Neuronal stem cell (in vitro differentiated cells): ENCODE data around the gene MAN2B1.

Experiments
- DNase-seq: peaks from one replicate; pipeline ENCODE4 v3.0.0-alpha.2; 2013; ENCODE audit warnings: low spot score
- H2AFZ ChIP-seq: one replicate; pipeline ENCODE4 v1.6.1; 2013; ENCODE audit warnings: mild to moderate bottlenecking, low read length, inconsistent platforms
- H2AK5ac ChIP-seq: 2 replicates; pipeline ENCODE4 v1.6.1; 2013; ENCODE audit warnings: low read depth, mild to moderate bottlenecking, inconsistent platforms, low read length, moderate library complexity, mixed read lengths
- H2BK120ac ChIP-seq: 2 replicates; pipeline ENCODE4 v1.6.1; 2013; ENCODE audit warnings: low read depth, mild to moderate bottlenecking, inconsistent platforms, low read length, moderate library complexity, mixed read lengths
- H2BK12ac ChIP-seq: one replicate; pipeline ENCODE4 v1.6.1; 2013; ENCODE audit warnings: low read length, inconsistent platforms
- H2BK15ac ChIP-seq: 2 replicates; pipeline ENCODE4 v1.6.1; 2013; ENCODE audit warnings: mild to moderate bottlenecking, low read length, inconsistent platforms, mixed read lengths
- H2BK5ac ChIP-seq: one replicate; pipeline ENCODE4 v1.6.1; 2013; ENCODE audit warnings: inconsistent platforms, mild to moderate bottlenecking, low read length, moderate library complexity
- H3K14ac ChIP-seq: one replicate; pipeline ENCODE4 v1.6.1; 2013; ENCODE audit warnings: low read length, inconsistent platforms
- H3K18ac ChIP-seq: 2 replicates; pipeline ENCODE4 v1.6.1; 2013; ENCODE audit warnings: low read length, inconsistent platforms
- H3K23ac ChIP-seq: 2 replicates; pipeline ENCODE4 v1.6.1; 2013; ENCODE audit warnings: low read depth, mild to moderate bottlenecking, mixed read lengths, low read length, inconsistent platforms; ENCODE audit not compliant: poor library complexity
- H3K27ac ChIP-seq: replicated peaks from 3 replicates; pipeline ENCODE4 v1.5.1; 2013; ENCODE audit warnings: low read length, inconsistent platforms
- H3K27me3 ChIP-seq, 3 experiments: 2 replicates each; pipeline ENCODE4 v1.6.1; 2013; ENCODE audit warnings: low read length in 3 of 3, mild to moderate bottlenecking in 2 of 3, inconsistent platforms in 1 of 3, low read depth in 1 of 3, mixed read lengths in 1 of 3, moderate library complexity in 1 of 3; ENCODE audit not compliant: control insufficient read depth in 3 of 3, insufficient read depth in 3 of 3
- H3K36me3 ChIP-seq, 2 donors: replicated peaks in 1 of 2; 2 replicates each; pipeline ENCODE4 v1.6.1; 2013; ENCODE audit warnings: low read length in 2 of 2; ENCODE audit not compliant: control insufficient read depth in 2 of 2, insufficient read depth in 2 of 2
- H3K4ac ChIP-seq: 2 replicates; pipeline ENCODE4 v1.6.1; 2013; ENCODE audit warnings: inconsistent platforms, mild to moderate bottlenecking, low read length, moderate library complexity
- H3K4me1 ChIP-seq, 2 donors: 1 replicate in 1 of 2; 2 replicates in 1 of 2; pipeline ENCODE4 v1.6.1; 2013; ENCODE audit warnings: low read length in 2 of 2, low read depth in 1 of 2; ENCODE audit not compliant: control insufficient read depth in 2 of 2, insufficient read depth in 1 of 2
- H3K4me2 ChIP-seq: one replicate; pipeline ENCODE4 v1.6.1; 2013; ENCODE audit warnings: mild to moderate bottlenecking, low read length, inconsistent platforms; ENCODE audit not compliant: insufficient read depth, poor library complexity, severe bottlenecking
- H3K4me3 ChIP-seq, 2 donors: 2 replicates each; pipeline ENCODE4 v1.5.1; 2013; ENCODE audit warnings: low read length in 2 of 2, mild to moderate bottlenecking in 2 of 2, inconsistent platforms in 1 of 2, moderate library complexity in 1 of 2
- H3K79me1 ChIP-seq: one replicate; pipeline ENCODE4 v1.6.1; 2013; ENCODE audit warnings: low read depth, mild to moderate bottlenecking, inconsistent platforms, low read length, moderate library complexity
- H3K9ac ChIP-seq: one replicate; pipeline ENCODE4 v1.6.1; 2013; ENCODE audit warnings: mild to moderate bottlenecking, low read depth, low read length, inconsistent platforms; ENCODE audit not compliant: poor library complexity
- H3K9me3 ChIP-seq, 2 donors: replicated peaks in 1 of 2; 2 replicates each; pipeline versions ENCODE3 to v1.6.1; 2013; ENCODE audit warnings: low read length in 2 of 2, mild to moderate bottlenecking in 2 of 2, inconsistent platforms in 1 of 2, low read depth in 1 of 2, mixed read lengths in 1 of 2, moderate library complexity in 1 of 2; ENCODE audit not compliant: control insufficient read depth in 2 of 2, insufficient read depth in 1 of 2
- H4K8ac ChIP-seq: one replicate; pipeline ENCODE4 v1.6.1; 2013; ENCODE audit warnings: low read depth, mild to moderate bottlenecking, inconsistent platforms, low read length, moderate library complexity
- H4K91ac ChIP-seq: one replicate; pipeline ENCODE4 v1.6.1; 2013; ENCODE audit warnings: low read length, low read depth, mild to moderate bottlenecking, inconsistent platforms; ENCODE audit not compliant: poor library complexity
- WGBS, 2 donors: extraction: QIAGEN DNeasy Blood & Tissue Kit; methylation state at CpG; one replicate each; pipeline ENCODE4 v1.1.7; 2013; ENCODE audit warnings: missing lambda C conversion rate in 2 of 2, mixed read lengths in 1 of 2; ENCODE audit not compliant: insufficient read length in 2 of 2, insufficient replicate concordance in 1 of 2; ENCODE audit errors: extremely low coverage in 2 of 2; 5-methylcytosine and 5-hydroxymethylcytosine counted together

Gene MAN2B1

DNA sequence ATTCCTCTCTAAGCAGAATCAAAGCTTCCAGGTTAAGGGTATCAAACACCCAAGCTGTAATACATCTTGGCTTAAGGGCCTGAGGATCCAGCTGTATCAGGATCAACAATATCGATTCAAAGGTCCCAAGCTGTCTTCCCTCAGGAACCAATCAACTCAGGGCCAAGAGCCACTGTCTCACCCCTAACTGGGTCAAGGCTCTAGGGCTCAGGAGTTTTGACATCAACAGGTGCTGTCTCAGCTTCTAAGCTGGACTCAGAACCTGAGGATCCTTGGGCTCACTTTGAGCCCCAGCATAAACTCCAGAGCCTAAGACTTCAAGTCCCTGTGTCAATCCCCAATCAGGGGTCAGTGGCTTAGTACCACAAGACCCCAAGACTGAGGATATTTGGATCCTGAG, 29.0 kb upstream of the MAN2B1 start:
- Histone ChIP-seq H3K27me3 (no peaks in the 10 kb centered on the region), H2BK15ac (no peak overlapping the region), H3K14ac (no peak overlapping the region), H4K91ac (no peak overlapping the region), H3K4ac (no peak overlapping the region), H2BK12ac (no peak overlapping the region), H2AK5ac (no peak overlapping the region), H4K8ac (no peak overlapping the region), H3K18ac (no peak overlapping the region), H3K9ac (peak overlapping the region; percentile 39), H3K4me2 (peak overlapping the region; percentile 98), H3K23ac (no peak overlapping the region), H3K27ac (no peak overlapping the region), H3K36me3 (peaks cover 15 to 25% of the 10 kb centered on the region in 2 donors), H2BK120ac (no peak overlapping the region), H3K4me3 (peak overlapping the region in 1 of 2 donors; percentile 99), H2BK5ac (no peak overlapping the region), H3K4me1 (peaks cover 3% of the 10 kb centered on the region in 2 donors), H3K9me3 (no peaks in the 10 kb centered on the region), H2AFZ (peak overlapping the region; percentile 97), H3K79me1 (peaks cover 2% of the 10 kb centered on the region)
- DNase-seq = no peak
- no CpG with 5 or more reads among the region's 1 CpG for WGBS, 2 donors

GRCh38 chr19:12695096-12695495, 28.6 kb upstream of the MAN2B1 start:
- H3K9me3 ChIP-seq = no peaks in the 10 kb centered on the region
- H4K8ac ChIP-seq = no peak overlapping the region
- peaks cover 13 to 21% of the 10 kb centered on the region in 2 donors for H3K36me3 ChIP-seq
- no peak overlapping the region for H3K27ac ChIP-seq
- no peak overlapping the region for H2BK120ac ChIP-seq
- WGBS, 2 donors = no CpG with 5 or more reads among the region's 2 CpGs
- H3K4me1 ChIP-seq = peaks cover 3% of the 10 kb centered on the region in 2 donors
- no peak overlapping the region for H2AK5ac ChIP-seq
- H2BK5ac ChIP-seq = no peak overlapping the region
- no peak overlapping the region for H3K9ac ChIP-seq
- no peak overlapping the region for H3K4me2 ChIP-seq
- H3K79me1 ChIP-seq = peaks cover 2% of the 10 kb centered on the region
- DNase-seq = no peak
- no peak overlapping the region for H3K23ac ChIP-seq
- H3K14ac ChIP-seq = no peak overlapping the region
- no peak overlapping the region for H2AFZ ChIP-seq
- no peak overlapping the region for H4K91ac ChIP-seq
- H3K4ac ChIP-seq = no peak overlapping the region
- H3K27me3 ChIP-seq = no peaks in the 10 kb centered on the region
- peak overlapping the region in 1 of 2 donors; percentile 99 for H3K4me3 ChIP-seq
- no peak overlapping the region for H2BK15ac ChIP-seq
- no peak overlapping the region for H2BK12ac ChIP-seq
- no peak overlapping the region for H3K18ac ChIP-seq

- WGBS, 2 donors = no CpG with 5 or more reads among the region's 16 CpGs
- no peak for DNase-seq
- no peak overlapping the region for H3K14ac ChIP-seq
Measured at GRCh38 chr19:12694641-12695040, 28.1 kb upstream of the MAN2B1 start.

DNA sequence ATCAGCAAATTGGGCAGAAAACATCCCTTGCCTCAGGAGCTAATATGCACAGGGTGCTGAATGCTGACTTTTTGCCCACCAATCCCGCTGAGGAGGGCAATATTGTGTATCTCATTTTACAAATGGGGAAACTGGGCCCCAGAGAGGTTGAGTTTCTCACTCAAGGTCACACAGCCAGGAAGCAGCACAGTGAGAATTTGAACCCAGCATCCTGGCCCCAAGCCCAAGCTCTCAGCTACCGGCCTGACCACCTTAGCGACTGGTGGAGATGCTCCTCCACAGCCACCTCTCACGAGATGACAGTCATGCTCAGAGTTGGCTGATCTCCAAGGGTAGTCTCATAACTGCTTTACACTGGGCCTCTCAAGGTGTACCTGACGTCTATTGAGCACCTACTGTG, 26.4 kb upstream of the MAN2B1 start:
- no peak overlapping the region for H3K4me3 ChIP-seq
- H3K4me1 ChIP-seq = peaks cover 3% of the 10 kb centered on the region in 2 donors
- H3K23ac ChIP-seq = no peak overlapping the region
- H4K8ac ChIP-seq = no peak overlapping the region
- no peak overlapping the region for H2BK12ac ChIP-seq
- peaks cover 4% of the 10 kb centered on the region for H3K79me1 ChIP-seq
- no peak overlapping the region for H3K4me2 ChIP-seq
- no peak overlapping the region for H2AK5ac ChIP-seq
- no peak overlapping the region for H3K4ac ChIP-seq
- no peaks in the 10 kb centered on the region for H3K9me3 ChIP-seq
- peaks cover 4 to 5% of the 10 kb centered on the region in 2 donors for H3K36me3 ChIP-seq
- no peak overlapping the region for H2BK120ac ChIP-seq
- DNase-seq = no peak
- H2BK15ac ChIP-seq = no peak overlapping the region
- no peak overlapping the region for H3K9ac ChIP-seq
- no peak overlapping the region for H4K91ac ChIP-seq
- no peak overlapping the region for H2AFZ ChIP-seq
- no peak overlapping the region for H3K18ac ChIP-seq
- no peak overlapping the region for H3K27ac ChIP-seq
- H3K27me3 ChIP-seq = no peaks in the 10 kb centered on the region
- H2BK5ac ChIP-seq = no peak overlapping the region
- WGBS, 2 donors = no CpG with 5 or more reads among the region's 5 CpGs
- H3K14ac ChIP-seq = no peak overlapping the region

More at GRCh38 chr19:12694641-12695040, 28.1 kb upstream of the MAN2B1 start:
- Histone ChIP-seq H2BK15ac (no peak overlapping the region), H2BK120ac (no peak overlapping the region), H3K4ac (no peak overlapping the region), H3K18ac (no peak overlapping the region), H3K36me3 (peaks cover 9 to 20% of the 10 kb centered on the region in 2 donors), H3K79me1 (peaks cover 4% of the 10 kb centered on the region), H3K9me3 (no peaks in the 10 kb centered on the region), H2AFZ (no peak overlapping the region), H3K4me3 (peak overlapping the region; percentile 23 to 99), H3K23ac (peak overlapping the region; percentile 5), H2BK12ac (no peak overlapping the region), H3K4me2 (no peak overlapping the region), H4K8ac (no peak overlapping the region), H3K9ac (no peak overlapping the region), H4K91ac (no peak overlapping the region), H3K4me1 (peaks cover 3% of the 10 kb centered on the region in 2 donors), H2BK5ac (no peak overlapping the region), H2AK5ac (no peak overlapping the region), H3K27me3 (no peaks in the 10 kb centered on the region), H3K27ac (no peak overlapping the region)
